Cardiac muscle cell (in vitro differentiated cells and primary cell): ENCODE data around the gene SORL1-AS1.

Source experiments
- DNase-seq, 2 donors: peaks; one replicate each; pipeline versions ENCODE4 v3.0.0 to v3.0.0-alpha.2; 2010 to 2017; ENCODE audit warnings: low read depth in 1 of 2, low spot score in 1 of 2
- H3K27ac ChIP-seq: fragments of 200-600 bp; sonication (generic); 2 replicates; pipeline ENCODE4 v1.5.1; 2016
- H3K27me3 ChIP-seq: fragments of 200-600 bp; sonication (generic); 2 replicates; pipeline ENCODE4 v1.6.0; 2016; ENCODE audit warnings: control low read depth
- H3K36me3 ChIP-seq: fragments of 200-600 bp; sonication (generic); 2 replicates; pipeline ENCODE4 v1.5.1; 2016; ENCODE audit warnings: control low read depth
- H3K4me1 ChIP-seq: fragments of 200-600 bp; sonication (generic); 2 replicates; pipeline ENCODE4 v1.8.1; 2017; ENCODE audit warnings: low read depth, mild to moderate bottlenecking, mixed run types
- H3K4me3 ChIP-seq: fragments of 200-600 bp; sonication (generic); 2 replicates; pipeline ENCODE4 v1.5.1; 2016; ENCODE audit warnings: mild to moderate bottlenecking
- H3K9me3 ChIP-seq: fragments of 200-600 bp; sonication (generic); 2 replicates; pipeline ENCODE4 v1.5.1; 2017; ENCODE audit warnings: low read depth, mild to moderate bottlenecking, control low read depth
- CTCF ChIP-seq: IDR thresholded peaks from 2 replicates; pipeline ENCODE4 v1.5.1; 2012; ENCODE audit warnings: low read depth, mild to moderate bottlenecking, low read length

Gene SORL1-AS1

GRCh38 chr11:121456151-121456550 is 3.4 kb upstream of the SORL1-AS1 start:
- Histone ChIP-seq H3K27ac (no peak overlapping the region), H3K36me3 (no peaks in the 10 kb centered on the region), H3K9me3 (no peaks in the 10 kb centered on the region), H3K4me3 (no peak overlapping the region), H3K4me1 (peaks cover 4% of the 10 kb centered on the region), H3K27me3 (no peaks in the 10 kb centered on the region)
- TF ChIP-seq CTCF = no peak
- DNase-seq = no peak

GRCh38 chr11:121455115-121455514 is 2.3 kb upstream of the SORL1-AS1 start:
- Histone ChIP-seq H3K4me1 (peaks cover 4% of the 10 kb centered on the region), H3K36me3 (no peaks in the 10 kb centered on the region)
- TF ChIP-seq CTCF = no peak

GRCh38 chr11:121453589-121454299 is 977 bp upstream of the SORL1-AS1 start:
- H3K27ac ChIP-seq = no peak overlapping the region
- no peaks in the 10 kb centered on the region for H3K36me3 ChIP-seq
- TF ChIP-seq CTCF = no peak
- DNase-seq = no peak
- no peak overlapping the region for H3K4me3 ChIP-seq
- no peaks in the 10 kb centered on the region for H3K27me3 ChIP-seq
- no peaks in the 10 kb centered on the region for H3K9me3 ChIP-seq
- H3K4me1 ChIP-seq = peaks cover 4% of the 10 kb centered on the region

More at GRCh38 chr11:121455115-121455514, 2.3 kb upstream of the SORL1-AS1 start:
- DNase-seq = no peak
- H3K27me3 ChIP-seq = no peaks in the 10 kb centered on the region
- H3K27ac ChIP-seq = no peak overlapping the region
- H3K9me3 ChIP-seq = no peaks in the 10 kb centered on the region
- H3K4me3 ChIP-seq = no peak overlapping the region

- TF ChIP-seq CTCF = peak; percentile 45
- DNase-seq = peak; percentile 38 to 89
- Histone ChIP-seq H3K9me3 (no peaks in the 10 kb centered on the region), H3K4me3 (peak within 1 kb of the TSS; percentile 52), H3K27me3 (no peaks in the 10 kb centered on the region), H3K36me3 (no peaks in the 10 kb centered on the region), H3K27ac (no peak within 1 kb of the TSS), H3K4me1 (peaks cover 4% of the 10 kb centered on the region)
Observed at GRCh38 chr11:121451986-121452608, 670 bp downstream of the SORL1-AS1 start, which contains the start of gene SORL1. Gene SORL1, plus strand, starts transcription at chr11:121452314. Its CDS starts 18 bp downstream, at chr11:121452332.

- DNase-seq = no peak
- H3K4me1 ChIP-seq = peaks cover 4% of the 10 kb centered on the region
- H3K27ac ChIP-seq = no peak overlapping the region
Observed at GRCh38 chr11:121451178-121451985, 1.4 kb downstream of the SORL1-AS1 start.

More at GRCh38 chr11:121451178-121451985, 1.4 kb downstream of the SORL1-AS1 start:
- Histone ChIP-seq H3K27me3 (no peaks in the 10 kb centered on the region), H3K9me3 (no peaks in the 10 kb centered on the region), H3K36me3 (no peaks in the 10 kb centered on the region), H3K4me3 (peak overlapping the region; percentile 52)
- TF ChIP-seq CTCF = no peak
